Omental fat pad (tissue), 4 donors: ENCODE measurements around the gene COX10. TPM values are rescaled to one million over a fixed set of nuclear protein-coding genes. Genes with fewer than 3 reads are reported as not detected.

ENCODE experiments used
- ATAC-seq: fragments of 150-250 bp; one replicate; pipeline ENCODE4 v1.9.1; 2016; ENCODE audit warnings: mild to moderate bottlenecking, moderate library complexity; ENCODE audit not compliant: low FRiP score
- DNase-seq: peaks from one replicate; pipeline ENCODE4 v3.0.0-alpha.2; 2019; ENCODE audit warnings: low spot score
- total RNA-seq, 4 donors: library from RNA; depleted of rRNA; stranded (reverse); fragments of >200 nt; gene quantifications; one replicate each; pipeline ENCODE4 v1.1.0, GENCODE V29; 2016
- TF ChIP-seq, protein P1 (sequence below), 3 donors: fragments of 450-650 bp; IDR thresholded peaks; one replicate each; pipeline ENCODE4 v1.5.1; 2016 to 2017; ENCODE audit warnings: antibody characterized with exemption in 3 of 3, mild to moderate bottlenecking in 3 of 3, moderate library complexity in 2 of 3

COX10 gene
- total RNA-seq, 4 donors from 2014 or later = 15.4 to 28.8 (median 24.8) TPM

DNA sequence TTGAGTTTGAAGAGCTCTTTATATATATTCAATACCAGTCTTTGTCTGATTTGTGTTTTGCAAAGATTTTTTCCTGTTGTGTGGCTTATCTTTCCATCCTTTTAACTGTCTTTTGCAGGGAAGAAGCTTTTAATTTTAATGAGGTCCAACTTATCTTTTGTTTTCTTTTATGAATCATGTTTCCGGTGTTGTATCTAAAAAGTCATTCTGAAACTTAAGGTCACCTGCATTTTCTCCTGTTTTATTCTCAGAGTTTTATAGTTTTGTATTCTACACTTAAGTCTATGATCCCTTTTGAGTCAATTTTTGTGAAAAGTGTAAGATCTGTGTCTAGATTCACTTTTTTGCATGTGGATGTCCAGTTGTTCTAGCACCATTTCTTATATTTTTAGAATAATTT, 24.6 kb upstream of the COX10 start:
- TF ChIP-seq, protein P1, sequence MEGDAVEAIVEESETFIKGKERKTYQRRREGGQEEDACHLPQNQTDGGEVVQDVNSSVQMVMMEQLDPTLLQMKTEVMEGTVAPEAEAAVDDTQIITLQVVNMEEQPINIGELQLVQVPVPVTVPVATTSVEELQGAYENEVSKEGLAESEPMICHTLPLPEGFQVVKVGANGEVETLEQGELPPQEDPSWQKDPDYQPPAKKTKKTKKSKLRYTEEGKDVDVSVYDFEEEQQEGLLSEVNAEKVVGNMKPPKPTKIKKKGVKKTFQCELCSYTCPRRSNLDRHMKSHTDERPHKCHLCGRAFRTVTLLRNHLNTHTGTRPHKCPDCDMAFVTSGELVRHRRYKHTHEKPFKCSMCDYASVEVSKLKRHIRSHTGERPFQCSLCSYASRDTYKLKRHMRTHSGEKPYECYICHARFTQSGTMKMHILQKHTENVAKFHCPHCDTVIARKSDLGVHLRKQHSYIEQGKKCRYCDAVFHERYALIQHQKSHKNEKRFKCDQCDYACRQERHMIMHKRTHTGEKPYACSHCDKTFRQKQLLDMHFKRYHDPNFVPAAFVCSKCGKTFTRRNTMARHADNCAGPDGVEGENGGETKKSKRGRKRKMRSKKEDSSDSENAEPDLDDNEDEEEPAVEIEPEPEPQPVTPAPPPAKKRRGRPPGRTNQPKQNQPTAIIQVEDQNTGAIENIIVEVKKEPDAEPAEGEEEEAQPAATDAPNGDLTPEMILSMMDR (IDR thresholded peaks at IDR 0.05) = no peak
- no peak for DNase-seq
- no peak for ATAC-seq

DNA sequence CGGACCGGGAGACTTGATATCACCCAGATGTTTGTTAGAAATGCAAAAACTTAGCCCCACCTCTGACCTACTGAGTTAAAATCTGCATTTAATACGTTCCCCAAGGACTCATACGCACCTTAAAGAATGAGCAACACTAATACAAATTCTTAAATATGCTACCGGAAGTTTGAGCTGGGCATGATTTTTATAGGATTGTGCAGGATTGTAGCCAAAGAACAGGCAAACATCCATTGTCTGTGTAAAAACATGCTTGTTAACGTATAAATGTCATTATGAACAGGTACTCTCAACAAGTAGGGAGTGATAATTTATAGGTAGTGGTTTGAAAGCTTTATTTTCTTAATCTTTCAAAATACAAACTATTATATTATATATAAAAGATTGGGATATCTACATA, 22.3 kb upstream of the COX10 start:
- ATAC-seq (no peak), DNase-seq (no peak)
- TF ChIP-seq, protein P1 (IDR thresholded peaks at IDR 0.05) = no peak

DNA sequence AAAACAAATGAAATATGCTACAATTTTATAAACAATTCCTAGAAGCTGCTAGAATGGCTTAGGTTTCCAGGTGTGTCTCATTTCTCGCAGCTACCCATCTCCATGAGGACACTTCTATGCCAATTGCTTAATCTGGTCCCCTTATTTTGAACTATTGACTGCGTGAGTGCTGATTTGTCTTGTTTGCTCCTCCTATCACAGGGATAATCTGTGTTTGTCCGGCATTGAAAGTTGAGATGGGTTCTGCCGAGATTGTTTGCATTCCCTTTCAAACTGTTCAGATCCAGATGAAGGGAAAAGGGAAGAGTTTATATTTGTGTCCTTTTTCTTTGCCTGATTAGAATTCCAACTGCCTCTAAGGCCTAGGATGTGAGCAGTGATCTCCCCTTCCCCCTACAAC, 21.7 kb upstream of the COX10 start:
- TF ChIP-seq, protein P1 (IDR thresholded peaks at IDR 0.05) = no peak
- DNase-seq (no peak), ATAC-seq (no peak)

DNA sequence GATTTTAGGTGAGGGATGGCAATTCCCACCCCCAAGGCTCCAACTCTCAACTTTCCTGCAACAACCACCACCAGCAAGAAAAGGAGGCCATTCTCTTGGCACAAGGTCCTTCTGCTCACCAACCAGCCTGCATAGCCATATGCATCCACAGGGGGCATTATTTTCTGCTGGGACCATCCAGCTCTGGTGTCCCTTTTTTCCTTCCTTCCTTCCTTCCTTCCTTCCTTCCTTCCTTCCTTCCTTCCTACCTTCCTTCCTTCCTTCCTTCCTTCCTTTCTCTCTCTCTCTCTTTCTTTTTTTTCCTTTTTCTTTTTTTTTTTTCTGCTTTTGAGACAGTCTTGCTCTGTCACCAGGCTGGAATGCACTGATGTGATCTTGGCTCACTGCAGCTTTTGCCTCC, 21.1 kb upstream of the COX10 start:
- ATAC-seq (no peak), DNase-seq (no peak)
- TF ChIP-seq, protein P1 (IDR thresholded peaks at IDR 0.05) = no peak

DNA sequence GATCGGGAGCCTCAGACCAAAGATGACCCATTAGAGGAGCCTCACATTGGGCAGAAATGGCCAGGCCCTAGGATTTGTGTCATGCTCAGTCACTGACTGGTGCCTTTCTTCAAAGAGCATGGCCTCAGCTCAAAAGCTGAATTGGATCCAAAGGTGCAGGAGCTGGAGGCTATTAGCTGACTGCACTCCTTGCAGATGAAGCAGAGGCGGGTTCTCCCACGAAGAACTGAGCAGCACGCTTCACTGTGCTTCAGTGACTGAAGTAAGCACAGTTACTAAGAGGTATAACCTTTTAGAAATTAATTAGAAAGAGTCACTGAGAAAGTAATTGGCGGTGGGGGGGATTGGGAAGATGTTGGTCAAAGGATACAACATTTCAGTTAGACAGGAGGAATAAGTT, 18.7 kb upstream of the COX10 start:
- DNase-seq (no peak), ATAC-seq (no peak)
- TF ChIP-seq, protein P1 (IDR thresholded peaks at IDR 0.05) = no peak

DNA sequence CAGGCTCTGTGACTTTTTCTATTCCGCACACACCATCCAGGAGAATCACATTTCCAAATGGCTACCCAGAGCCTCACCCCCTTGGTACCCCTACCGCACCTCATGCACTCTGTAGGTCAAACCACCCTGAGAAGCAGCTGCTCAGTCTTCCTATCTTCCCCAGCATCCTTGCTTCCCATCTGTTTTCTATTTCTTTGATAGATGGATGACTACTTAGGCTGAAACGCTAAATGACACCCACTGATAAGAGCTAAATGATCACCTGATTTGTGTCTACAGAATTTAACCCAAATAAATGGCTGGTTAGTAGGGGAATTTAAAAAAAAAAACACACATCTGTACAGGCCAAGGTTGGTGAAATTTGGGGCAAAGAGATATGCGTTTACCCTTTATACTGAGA, 17.6 kb upstream of the COX10 start:
- no peak for DNase-seq
- TF ChIP-seq, protein P1 (IDR thresholded peaks at IDR 0.05) = no peak
- no peak for ATAC-seq

DNA sequence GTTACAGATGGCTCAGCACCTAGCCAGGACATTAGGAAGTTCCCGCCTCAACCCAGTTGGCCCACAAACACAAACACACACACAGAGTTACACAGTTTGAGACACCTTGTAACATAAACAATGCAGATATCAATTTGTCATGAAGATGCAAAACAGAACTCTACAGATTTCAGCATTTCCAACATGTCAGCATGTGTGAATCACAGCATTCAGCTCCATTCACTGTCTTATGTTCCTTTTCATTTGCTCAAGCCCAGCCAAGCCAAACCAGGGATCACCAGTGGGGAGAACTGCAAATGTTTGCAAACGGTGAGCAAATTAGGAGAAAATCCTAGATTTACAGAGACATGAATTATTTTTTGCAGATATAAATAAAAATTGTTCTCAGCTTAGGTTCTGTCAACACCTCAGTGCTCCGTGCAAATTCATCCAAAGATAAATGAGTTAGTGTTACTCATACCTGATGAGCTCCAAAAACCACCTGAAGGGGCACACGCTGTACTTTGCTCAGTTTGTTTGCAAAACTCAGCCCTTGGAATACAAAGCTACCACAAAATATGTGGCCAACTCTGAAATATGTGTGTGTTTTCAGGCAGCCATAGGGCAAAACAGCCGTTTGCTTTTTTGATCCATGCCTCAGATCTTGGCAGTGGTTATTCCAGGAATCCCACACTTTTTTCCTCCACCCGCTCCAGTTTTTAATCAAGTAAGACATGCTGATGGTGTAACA, 16.3 kb upstream of the COX10 start:
- ATAC-seq (peak; percentile 81), DNase-seq (no peak)
- TF ChIP-seq, protein P1 (IDR thresholded peaks at IDR 0.05) = no peak
